ENCODE measurements around the gene CCDC74A. TPM values are rescaled to one million over a fixed set of nuclear protein-coding genes. Genes with fewer than 3 reads are reported as not detected.
"Not testable (repeated sequence)": the region's sequence is repeated elsewhere in the genome, so short reads cannot be mapped to it uniquely, and the experiment has no call there.

Gene CCDC74A
- 11.8 and 12.5 TPM in 2 replicates for total RNA-seq
- long read RNA-seq, partial matches to known transcripts: 1 of 4 reads
- long read RNA-seq, other reads (novel, unspliced or antisense): 0 of 4 reads

DNA sequence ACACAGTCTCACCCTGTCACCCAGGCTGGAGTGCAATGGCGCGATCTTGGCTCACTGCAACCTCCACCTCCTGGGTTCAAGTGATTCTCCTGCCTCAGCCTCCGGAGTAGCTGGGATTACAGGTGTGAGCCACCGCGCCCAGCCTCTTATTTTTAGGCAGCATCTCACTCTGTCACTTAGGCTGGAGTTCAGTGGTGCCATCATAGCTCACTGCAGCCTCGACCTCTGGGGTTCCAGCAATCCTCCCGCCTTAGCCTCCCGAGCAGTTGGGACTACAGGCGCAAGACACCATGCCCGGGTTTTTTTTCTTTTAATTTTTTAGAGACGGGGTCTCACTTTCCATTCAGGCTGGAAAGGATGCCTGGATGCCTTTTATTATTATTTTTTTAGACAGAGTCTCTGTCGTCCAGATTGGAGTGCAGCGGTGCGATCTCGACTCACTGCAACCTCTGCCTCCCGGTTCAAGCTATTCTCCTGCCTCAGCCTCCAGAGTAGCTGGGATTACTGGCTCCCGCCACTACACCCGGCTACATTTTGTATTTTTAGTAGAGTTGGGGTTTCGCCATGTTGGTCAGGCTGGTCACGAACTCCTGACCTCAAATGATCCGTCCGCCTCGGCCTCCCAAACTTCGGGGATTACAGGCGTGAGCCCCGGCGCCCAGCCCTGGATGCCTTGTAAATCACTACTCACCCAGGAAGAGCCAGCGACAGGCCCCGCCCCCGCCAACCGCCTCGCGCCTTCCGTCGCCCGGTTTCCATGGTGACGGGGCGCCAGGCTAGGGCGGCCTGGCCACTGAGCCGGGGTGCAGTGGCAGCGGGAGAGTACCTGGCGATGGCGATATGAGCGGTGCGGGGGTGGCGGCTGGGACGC lies at the start of gene CCDC74A:
Gene CCDC74A (plus strand): TSS at position 758 of the 871 bp plus-strand sequence. CDS start 83 bp downstream, at position 841.
- Mint-ChIP-seq H3K4me3 (ENCODE audit: low read depth) (peak within 1 kb of the TSS; percentile 79), H3K27ac (peak within 1 kb of the TSS; percentile 86)
- not testable (repeated sequence) for H3K9me3 Mint-ChIP-seq (ENCODE audit: low read depth); H3K4me1 Mint-ChIP-seq (ENCODE audit: low read depth); H3K27me3 Mint-ChIP-seq; H3K36me3 Mint-ChIP-seq (ENCODE audit: insufficient read depth)
- DNase-seq (ENCODE audit: low spot score, unreplicated experiment): peak; percentile 62

DNA sequence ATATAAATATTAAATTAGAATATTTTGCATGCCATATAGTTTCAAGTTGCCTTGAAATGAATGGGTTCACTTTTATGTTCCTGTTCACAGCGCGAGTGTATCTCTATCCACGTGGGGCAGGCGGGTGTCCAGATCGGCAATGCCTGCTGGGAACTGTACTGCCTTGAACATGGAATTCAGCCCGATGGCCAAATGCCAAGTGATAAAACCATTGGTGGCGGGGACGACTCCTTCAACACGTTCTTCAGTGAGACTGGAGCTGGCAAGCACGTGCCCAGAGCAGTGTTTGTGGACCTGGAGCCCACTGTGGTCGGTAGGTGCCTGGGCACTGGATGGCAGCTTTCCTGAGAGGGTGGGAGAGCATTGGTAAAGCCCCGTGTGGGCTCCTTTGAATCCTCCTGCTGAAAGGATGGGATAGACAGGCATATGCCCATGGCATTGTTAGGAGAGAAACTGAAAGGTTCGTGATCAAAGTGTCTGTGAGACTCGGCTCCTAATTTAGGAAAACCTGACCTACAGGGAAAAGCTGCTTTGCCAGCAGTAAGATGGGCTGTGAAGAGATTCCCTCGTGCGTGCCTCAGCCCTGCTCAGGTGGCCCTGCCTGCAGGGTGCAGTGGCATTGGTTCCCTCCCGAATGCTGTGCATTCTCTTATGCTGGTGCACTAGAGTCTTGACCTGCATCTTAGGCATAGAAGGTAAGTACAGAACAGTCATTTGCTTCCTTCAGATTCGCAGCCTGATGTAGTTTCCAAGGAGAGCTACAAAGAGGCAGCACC lies 49.4 kb upstream of the CCDC74A start:
- H3K27me3 Mint-ChIP-seq; H3K27ac Mint-ChIP-seq; H3K9me3 Mint-ChIP-seq (ENCODE audit: low read depth); DNase-seq (ENCODE audit: low spot score, unreplicated experiment); H3K36me3 Mint-ChIP-seq (ENCODE audit: insufficient read depth); H3K4me1 Mint-ChIP-seq (ENCODE audit: low read depth); H3K4me3 Mint-ChIP-seq (ENCODE audit: low read depth): not testable (repeated sequence)

DNA sequence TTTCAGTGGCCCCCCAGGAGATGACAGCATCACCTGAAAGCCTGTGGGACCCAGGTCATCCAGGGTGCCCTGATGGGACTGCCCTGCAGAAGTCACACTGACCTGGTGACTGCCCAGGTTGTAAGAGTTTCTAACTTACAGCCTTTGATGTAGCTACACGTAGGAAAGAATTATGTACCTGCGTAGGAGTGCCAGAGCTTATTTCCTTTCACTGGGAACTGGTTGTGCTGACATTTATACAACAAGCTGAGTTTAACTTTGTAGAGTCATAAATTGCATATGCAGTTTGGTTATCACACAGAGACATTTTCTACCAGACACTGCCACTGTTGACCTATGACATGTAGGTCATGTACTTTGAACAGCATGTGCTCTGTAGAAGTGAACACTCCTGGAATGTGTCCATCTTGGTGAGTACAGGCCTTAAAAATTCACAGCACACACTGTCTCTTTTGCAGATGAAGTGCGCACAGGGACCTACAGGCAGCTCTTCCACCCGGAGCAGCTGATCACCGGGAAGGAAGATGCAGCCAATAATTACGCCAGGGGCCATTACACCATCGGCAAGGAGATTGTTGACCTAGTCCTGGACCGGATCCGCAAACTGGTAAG lies 48.7 kb upstream of the CCDC74A start:
- H3K36me3 Mint-ChIP-seq (ENCODE audit: insufficient read depth); H3K27me3 Mint-ChIP-seq: not testable (repeated sequence)

DNA sequence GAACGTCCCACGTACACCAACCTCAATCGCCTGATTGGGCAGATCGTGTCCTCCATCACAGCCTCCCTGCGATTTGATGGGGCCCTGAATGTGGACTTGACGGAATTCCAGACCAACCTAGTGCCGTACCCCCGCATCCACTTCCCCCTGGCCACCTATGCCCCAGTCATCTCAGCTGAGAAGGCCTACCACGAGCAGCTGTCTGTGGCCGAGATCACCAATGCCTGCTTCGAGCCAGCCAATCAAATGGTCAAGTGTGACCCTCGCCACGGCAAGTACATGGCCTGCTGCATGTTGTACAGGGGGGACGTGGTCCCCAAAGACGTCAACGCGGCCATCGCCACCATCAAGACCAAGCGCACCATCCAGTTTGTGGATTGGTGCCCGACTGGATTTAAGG lies 47.3 kb upstream of the CCDC74A start:
- not testable (repeated sequence) for H3K27ac Mint-ChIP-seq; H3K4me3 Mint-ChIP-seq (ENCODE audit: low read depth); H3K4me1 Mint-ChIP-seq (ENCODE audit: low read depth); H3K9me3 Mint-ChIP-seq (ENCODE audit: low read depth); H3K36me3 Mint-ChIP-seq (ENCODE audit: insufficient read depth); H3K27me3 Mint-ChIP-seq; DNase-seq (ENCODE audit: low spot score, unreplicated experiment)

More for the DNA sequence above, 48.7 kb upstream of the CCDC74A start:
- H3K4me3 Mint-ChIP-seq (ENCODE audit: low read depth); H3K9me3 Mint-ChIP-seq (ENCODE audit: low read depth); DNase-seq (ENCODE audit: low spot score, unreplicated experiment); H3K4me1 Mint-ChIP-seq (ENCODE audit: low read depth); H3K27ac Mint-ChIP-seq: not testable (repeated sequence)

DNA sequence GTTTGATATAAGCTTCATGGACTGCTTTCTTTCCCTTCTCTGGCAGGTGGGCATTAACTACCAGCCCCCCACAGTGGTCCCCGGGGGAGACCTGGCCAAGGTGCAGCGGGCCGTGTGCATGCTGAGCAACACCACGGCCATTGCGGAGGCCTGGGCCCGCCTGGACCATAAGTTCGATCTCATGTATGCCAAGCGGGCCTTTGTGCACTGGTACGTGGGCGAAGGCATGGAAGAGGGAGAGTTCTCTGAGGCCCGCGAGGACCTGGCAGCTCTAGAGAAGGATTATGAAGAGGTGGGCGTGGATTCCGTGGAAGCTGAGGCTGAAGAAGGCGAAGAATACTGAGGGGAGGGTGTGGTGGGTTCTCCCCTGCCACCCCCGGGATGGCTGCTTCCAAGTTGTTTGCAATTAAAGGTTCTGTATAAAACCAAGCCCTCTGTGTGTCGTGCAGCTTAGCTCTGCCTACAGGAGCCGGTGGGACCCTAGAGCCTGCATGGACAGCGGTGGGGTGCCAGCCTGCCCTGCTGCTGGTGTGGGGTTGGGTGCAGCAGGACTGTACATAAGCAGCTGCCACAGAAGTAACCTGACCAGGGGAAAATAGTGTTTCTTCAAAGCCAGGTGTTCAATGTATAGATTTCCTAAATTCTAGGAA lies 45.1 kb upstream of the CCDC74A start:
- H3K9me3 Mint-ChIP-seq (ENCODE audit: low read depth); H3K4me3 Mint-ChIP-seq (ENCODE audit: low read depth); DNase-seq (ENCODE audit: low spot score, unreplicated experiment); H3K27ac Mint-ChIP-seq; H3K36me3 Mint-ChIP-seq (ENCODE audit: insufficient read depth); H3K27me3 Mint-ChIP-seq; H3K4me1 Mint-ChIP-seq (ENCODE audit: low read depth): not testable (repeated sequence)

DNA sequence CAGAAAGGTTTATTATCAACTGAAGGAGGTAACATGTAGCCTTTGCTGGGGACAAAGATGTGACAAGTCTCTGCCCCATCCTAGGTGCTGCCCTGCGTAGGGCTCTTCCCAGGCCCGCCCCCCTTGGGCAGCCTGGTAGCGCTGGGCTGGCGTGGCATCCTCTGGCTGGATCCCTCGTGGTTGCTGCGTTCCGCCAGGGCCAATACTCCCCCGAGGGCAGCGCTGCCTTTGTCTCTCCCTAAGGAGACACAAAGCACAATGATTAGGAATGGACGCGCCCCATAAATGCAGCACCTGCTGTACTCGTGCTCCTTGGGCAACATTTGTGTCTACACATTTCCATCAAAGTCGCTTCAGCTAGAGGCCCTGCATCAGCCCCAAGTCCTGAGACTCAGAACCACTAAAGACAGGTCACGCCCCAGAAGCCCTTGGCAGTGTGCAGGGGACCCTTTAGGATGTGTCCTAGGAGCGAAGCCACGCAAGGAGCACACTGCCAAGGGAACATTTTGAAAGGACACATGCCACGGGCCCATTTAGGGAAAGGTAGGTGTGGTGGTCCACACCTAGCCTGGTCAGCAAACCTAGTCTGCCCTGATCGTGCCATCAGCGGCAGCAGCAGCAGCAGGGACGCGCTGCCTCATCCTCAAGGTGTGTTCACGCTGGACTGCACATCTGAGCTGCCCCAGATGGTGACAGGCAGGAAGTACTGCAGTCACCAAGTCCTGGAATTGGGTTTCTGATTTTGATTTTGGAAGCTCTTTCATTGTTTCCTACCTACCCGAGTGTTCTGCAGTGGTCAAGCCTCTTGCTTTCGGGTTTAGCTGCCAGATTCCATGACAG lies 43.5 kb upstream of the CCDC74A start:
- DNase-seq (ENCODE audit: low spot score, unreplicated experiment); H3K27ac Mint-ChIP-seq; H3K36me3 Mint-ChIP-seq (ENCODE audit: insufficient read depth); H3K4me3 Mint-ChIP-seq (ENCODE audit: low read depth); H3K27me3 Mint-ChIP-seq; H3K4me1 Mint-ChIP-seq (ENCODE audit: low read depth); H3K9me3 Mint-ChIP-seq (ENCODE audit: low read depth): not testable (repeated sequence)

DNA sequence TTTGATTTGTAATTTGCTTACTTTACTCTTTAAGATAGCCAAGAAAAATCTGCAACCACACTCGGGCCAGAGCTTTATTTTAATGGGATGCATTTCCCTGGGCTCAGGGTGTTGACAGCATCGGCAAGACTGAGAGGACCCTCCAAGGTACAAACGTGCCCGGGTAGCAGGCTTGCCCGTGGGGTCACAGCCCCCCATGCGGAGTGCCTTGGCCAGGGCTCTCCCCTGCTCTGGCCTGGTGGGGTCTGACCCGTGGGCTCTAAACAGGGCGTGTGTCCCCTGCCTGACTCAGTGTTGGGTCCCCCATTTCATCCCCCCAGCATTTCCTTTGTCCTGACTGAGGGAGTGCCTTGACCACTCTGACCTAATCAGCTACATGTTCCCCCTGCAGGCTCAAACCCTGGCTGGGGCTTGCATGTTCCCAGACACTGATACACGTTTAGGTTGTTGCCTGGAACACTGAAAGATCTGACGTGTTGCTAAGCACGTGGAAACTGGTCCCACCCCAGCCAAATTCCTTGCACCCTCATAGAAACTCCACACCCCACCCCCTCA lies 42.7 kb upstream of the CCDC74A start:
- not testable (repeated sequence) for DNase-seq (ENCODE audit: low spot score, unreplicated experiment); H3K36me3 Mint-ChIP-seq (ENCODE audit: insufficient read depth); H3K4me3 Mint-ChIP-seq (ENCODE audit: low read depth); H3K4me1 Mint-ChIP-seq (ENCODE audit: low read depth); H3K27ac Mint-ChIP-seq; H3K9me3 Mint-ChIP-seq (ENCODE audit: low read depth); H3K27me3 Mint-ChIP-seq

DNA sequence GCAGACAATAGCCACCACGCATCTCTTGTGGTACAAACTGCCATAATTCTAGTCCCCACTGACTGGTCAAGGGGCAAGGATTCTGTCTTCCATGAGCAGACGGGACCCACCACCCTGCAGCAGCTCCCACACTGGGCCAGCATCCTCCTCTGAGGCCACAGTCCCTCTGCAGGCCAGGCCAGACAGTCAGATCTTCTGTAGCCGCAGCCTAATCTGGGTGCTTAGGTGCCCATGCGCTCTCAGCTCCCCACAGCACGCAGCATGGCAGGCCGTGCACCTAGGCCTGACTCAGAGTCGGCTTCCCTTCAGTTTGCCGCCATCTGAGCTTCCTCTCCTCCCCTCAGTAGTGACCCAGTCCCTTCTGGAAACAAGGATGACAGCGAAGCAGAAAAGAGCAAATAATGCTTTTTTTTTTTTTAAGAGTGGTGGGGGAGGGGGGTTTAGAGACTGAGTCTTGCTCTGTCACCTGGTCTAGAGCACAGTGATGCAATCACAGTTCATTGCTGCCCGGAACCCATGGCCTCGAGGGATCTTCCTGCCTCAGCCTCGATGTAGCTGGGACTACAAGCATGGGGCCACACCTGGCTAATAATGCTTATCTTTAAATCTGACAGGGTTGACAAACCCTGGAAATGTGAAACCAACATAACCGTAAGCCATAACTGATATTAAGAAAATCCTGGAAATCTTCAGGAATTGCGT lies 41.3 kb upstream of the CCDC74A start:
- not testable (repeated sequence) for H3K4me1 Mint-ChIP-seq (ENCODE audit: low read depth); H3K27me3 Mint-ChIP-seq; H3K9me3 Mint-ChIP-seq (ENCODE audit: low read depth); H3K4me3 Mint-ChIP-seq (ENCODE audit: low read depth); H3K36me3 Mint-ChIP-seq (ENCODE audit: insufficient read depth); H3K27ac Mint-ChIP-seq; DNase-seq (ENCODE audit: low spot score, unreplicated experiment)

Measured in progenitor cell of endocrine pancreas (in vitro differentiated cells).